Fibroblast of mammary gland (primary cell): ENCODE data around the gene MDFI.

Experiments used
- DNase-seq: peaks from one replicate; pipeline ENCODE4 v3.0.0-alpha.2; 2010; ENCODE audit warnings: low read depth
- H3K4me3 ChIP-seq: 2 replicates; pipeline ENCODE4 v1.5.1; 2011; ENCODE audit warnings: low read depth, mild to moderate bottlenecking, low read length, moderate library complexity; ENCODE audit not compliant: control insufficient read depth
- CTCF ChIP-seq: conservative IDR thresholded peaks from 2 replicates; pipeline ENCODE4 v1.5.1; 2011; ENCODE audit warnings: low read depth, low read length, inconsistent platforms; ENCODE audit not compliant: control insufficient read depth, insufficient read depth

The MDFI gene

GRCh38 chr6:41638002-41638934, at the start of gene MDFI:
Gene MDFI, plus strand, starts transcription at chr6:41638468. Its CDS starts 282 bp downstream, at chr6:41638750.
- no peak for DNase-seq
- no peak for TF ChIP-seq CTCF
- H3K4me3 ChIP-seq, result no peak within 1 kb of the TSS

GRCh38 chr6:41589223-41589622, 49.0 kb upstream of the MDFI start:
- no peak for DNase-seq
- TF ChIP-seq CTCF, result no peak

GRCh38 chr6:41589636-41590622, 48.3 kb upstream of the MDFI start:
- no peak overlapping the region for H3K4me3 ChIP-seq
- DNase-seq, result no peak
- no peak for TF ChIP-seq CTCF

More at GRCh38 chr6:41589223-41589622, 49.0 kb upstream of the MDFI start:
- H3K4me3 ChIP-seq, result no peak overlapping the region

GRCh38 chr6:41591122-41591521, 47.1 kb upstream of the MDFI start:
- DNase-seq, result no peak
- no peak for TF ChIP-seq CTCF
- H3K4me3 ChIP-seq, result no peak overlapping the region

GRCh38 chr6:41591859-41592502, 46.3 kb upstream of the MDFI start:
- peak; percentile 94 for TF ChIP-seq CTCF
- H3K4me3 ChIP-seq, result no peak overlapping the region
- DNase-seq, result peak; percentile 59

GRCh38 chr6:41593406-41593805, 44.9 kb upstream of the MDFI start:
- TF ChIP-seq CTCF, result no peak
- H3K4me3 ChIP-seq, result no peak overlapping the region
- DNase-seq, result no peak
